ENCODE data around the gene PRICKLE2. TPM values are rescaled to one million over a fixed set of nuclear protein-coding genes. Genes with fewer than 3 reads are reported as not detected.

PRICKLE2 gene
- total RNA-seq, 1 experiment from 2014 or later = 4.2 TPM

DNA sequence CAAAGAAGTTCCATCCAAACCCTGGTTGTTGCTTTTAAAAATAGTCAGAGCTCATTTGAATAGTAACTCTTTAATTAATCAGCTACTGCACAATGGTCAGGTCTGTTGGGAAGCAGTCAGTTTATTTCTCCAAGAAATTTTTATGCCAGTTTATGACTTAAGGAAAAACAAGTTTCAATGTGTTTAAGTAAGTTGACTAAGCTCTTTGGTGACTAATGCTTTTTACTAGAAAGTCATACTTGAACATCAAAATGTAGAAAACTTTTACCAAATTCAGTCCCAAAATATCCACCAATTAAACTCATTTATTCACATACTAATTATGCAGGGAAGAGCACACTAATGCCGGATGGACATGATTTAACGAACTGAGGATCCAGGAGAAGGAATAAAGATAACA, 22.1 kb downstream of the PRICKLE2 start:
- H3K27me3 ChIP-seq (replicated peaks; ENCODE audit: control insufficient read depth, insufficient read depth, low read length) = no peaks in the 10 kb centered on the region
- no peak for DNase-seq
- POLR2A ChIA-PET = no interaction called here
- H3K4me1 ChIP-seq = no peaks in the 10 kb centered on the region; the same call in 1 of the 2 replicates
- Mint-ChIP-seq H3K27me3 (ENCODE audit: insufficient read depth, unreplicated experiment) (no peaks in the 10 kb centered on the region), H3K4me1 (ENCODE audit: low read depth, unreplicated experiment) (no peaks in the 10 kb centered on the region), H3K36me3 (ENCODE audit: insufficient read depth, unreplicated experiment) (no peaks in the 10 kb centered on the region), H3K4me3 (ENCODE audit: unreplicated experiment) (no peak overlapping the region), H3K27ac (ENCODE audit: unreplicated experiment) (no peak overlapping the region), H3K9me3 (ENCODE audit: unreplicated experiment) (no peaks in the 10 kb centered on the region)
- intact Hi-C loops (cut with micrococcal nuclease; ENCODE audit: unreplicated experiment) = no loop called here
- H3K9me3 ChIP-seq = no peaks in the 10 kb centered on the region
- CTCF ChIA-PET = no interaction called here
- no peak overlapping the region for H3K4me3 ChIP-seq (ENCODE audit: low read depth, low read length)
- H3K36me3 ChIP-seq (ENCODE audit: control insufficient read depth, insufficient read depth, low read length) = no peaks in the 10 kb centered on the region
- BruUV-seq (replicated peaks) = no TSS peak
- TF ChIP-seq CTCF (IDR thresholded peaks at IDR 0.05; ENCODE audit: insufficient read depth in 1 of 2, low read depth in 1 of 2, low read length in 1 of 2, severe bottlenecking in 1 of 2, unreplicated experiment in 1 of 2) = no peak

DNA sequence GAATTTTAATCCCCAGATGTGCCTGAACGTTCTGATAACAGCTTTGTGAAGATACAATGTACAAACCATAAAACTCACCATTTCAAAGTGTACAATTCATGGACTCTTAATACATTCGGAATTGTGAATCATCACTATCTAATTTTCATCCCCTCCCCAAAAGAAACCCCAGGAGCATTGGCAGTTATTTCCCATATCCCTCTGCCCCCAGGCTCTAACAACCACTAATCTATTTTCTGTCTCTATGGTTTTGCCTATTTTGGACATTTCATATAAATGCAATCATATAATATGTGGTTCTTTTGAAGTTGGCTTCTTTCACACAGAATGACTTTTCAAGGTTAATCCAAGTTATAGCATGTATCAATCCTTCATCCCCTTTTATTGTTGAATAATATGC, 25.3 kb downstream of the PRICKLE2 start:
- Histone ChIP-seq H3K4me1 (no peaks in the 10 kb centered on the region), H3K27me3 (replicated peaks; ENCODE audit: control insufficient read depth, insufficient read depth, low read length) (no peaks in the 10 kb centered on the region), H3K36me3 (ENCODE audit: control insufficient read depth, insufficient read depth, low read length) (no peaks in the 10 kb centered on the region), H3K4me3 (ENCODE audit: low read depth, low read length) (no peak overlapping the region), H3K9me3 (no peaks in the 10 kb centered on the region)
- no peak for TF ChIP-seq CTCF (IDR thresholded peaks at IDR 0.05; ENCODE audit: insufficient read depth in 1 of 2, low read depth in 1 of 2, low read length in 1 of 2, severe bottlenecking in 1 of 2, unreplicated experiment in 1 of 2)
- POLR2A ChIA-PET = no interaction called here
- DNase-seq = no peak
- BruUV-seq (replicated peaks) = no TSS peak
- Mint-ChIP-seq H3K27ac (ENCODE audit: unreplicated experiment) (no peak overlapping the region), H3K9me3 (ENCODE audit: unreplicated experiment) (no peaks in the 10 kb centered on the region), H3K4me3 (ENCODE audit: unreplicated experiment) (no peak overlapping the region), H3K4me1 (ENCODE audit: low read depth, unreplicated experiment) (no peaks in the 10 kb centered on the region), H3K36me3 (ENCODE audit: insufficient read depth, unreplicated experiment) (no peaks in the 10 kb centered on the region), H3K27me3 (ENCODE audit: insufficient read depth, unreplicated experiment) (no peaks in the 10 kb centered on the region)
- intact Hi-C loops (cut with micrococcal nuclease; ENCODE audit: unreplicated experiment) = no loop called here
- CTCF ChIA-PET = no interaction called here

- Mint-ChIP-seq H3K27me3 (ENCODE audit: insufficient read depth, unreplicated experiment) (no peaks in the 10 kb centered on the region), H3K9me3 (ENCODE audit: unreplicated experiment) (peaks cover 14% of the 10 kb centered on the region), H3K27ac (ENCODE audit: unreplicated experiment) (no peak overlapping the region), H3K4me3 (ENCODE audit: unreplicated experiment) (no peak overlapping the region), H3K36me3 (ENCODE audit: insufficient read depth, unreplicated experiment) (no peaks in the 10 kb centered on the region), H3K4me1 (ENCODE audit: low read depth, unreplicated experiment) (no peaks in the 10 kb centered on the region)
- no TSS peak for BruUV-seq (replicated peaks)
- no peaks in the 10 kb centered on the region for H3K27me3 ChIP-seq (replicated peaks; ENCODE audit: control insufficient read depth, insufficient read depth, low read length)
- no peaks in the 10 kb centered on the region for H3K4me1 ChIP-seq
- no peaks in the 10 kb centered on the region for H3K36me3 ChIP-seq (ENCODE audit: control insufficient read depth, insufficient read depth, low read length)
- DNase-seq = no peak
- CTCF ChIA-PET = no interaction called here
- POLR2A ChIA-PET = no interaction called here
- TF ChIP-seq CTCF (IDR thresholded peaks at IDR 0.05; ENCODE audit: insufficient read depth in 1 of 2, low read depth in 1 of 2, low read length in 1 of 2, severe bottlenecking in 1 of 2, unreplicated experiment in 1 of 2) = no peak
- no peak overlapping the region for H3K4me3 ChIP-seq (ENCODE audit: low read depth, low read length)
- peaks cover 15% of the 10 kb centered on the region; the same call in 1 of the 2 replicates for H3K9me3 ChIP-seq
- intact Hi-C loops (cut with micrococcal nuclease; ENCODE audit: unreplicated experiment) = no loop called here
Observed at GRCh38 chr3:64196236-64196929, 28.9 kb downstream of the PRICKLE2 start.
